Osteoblast (primary cell): ENCODE results near the gene CCDC160. TPM values are rescaled to one million over a fixed set of nuclear protein-coding genes. Genes with fewer than 3 reads are reported as not detected.
A peak's percentile ranks its signal among the peaks of the same experiment; 100 is the strongest.
"Not testable (repeated sequence)": the region's sequence is repeated elsewhere in the genome, so short reads cannot be mapped to it uniquely, and the experiment has no call there.

Experiments
- DNase-seq: peaks from one replicate; pipeline ENCODE4 v3.0.0; 2011; ENCODE audit warnings: low spot score, mixed read lengths; ENCODE audit not compliant: insufficient read length; ENCODE audit errors: missing footprints
- H2AFZ ChIP-seq: 2 replicates; pipeline ENCODE4 v1.6.0; 2011; ENCODE audit warnings: mild to moderate bottlenecking, low read length
- H3K27ac ChIP-seq: 2 replicates; pipeline ENCODE4 v1.5.1; 2011; ENCODE audit warnings: mild to moderate bottlenecking, low read depth, low read length, moderate library complexity
- H3K27me3 ChIP-seq: 2 replicates; pipeline ENCODE4 v1.6.0; 2012; ENCODE audit warnings: mild to moderate bottlenecking, control low read depth, inconsistent platforms, low read length, moderate library complexity; ENCODE audit not compliant: insufficient read depth
- H3K36me3 ChIP-seq: 2 replicates; pipeline ENCODE4 v1.5.1; 2011; ENCODE audit warnings: mild to moderate bottlenecking, low read length, control low read depth, moderate library complexity; ENCODE audit not compliant: insufficient read depth
- H3K4me1 ChIP-seq: 2 replicates; pipeline ENCODE4 v1.5.1; 2011; ENCODE audit warnings: mild to moderate bottlenecking, low read length, control low read depth, moderate library complexity; ENCODE audit not compliant: insufficient read depth
- H3K4me2 ChIP-seq: 2 replicates; pipeline ENCODE4 v1.6.0; 2011; ENCODE audit warnings: mild to moderate bottlenecking, low read length; ENCODE audit not compliant: insufficient read depth
- H3K4me3 ChIP-seq: fragments of 200-600 bp; sonication (generic); 3 replicates; pipeline ENCODE4 v1.5.1; 2012; ENCODE audit warnings: mild to moderate bottlenecking, low read length, inconsistent platforms; ENCODE audit not compliant: insufficient read depth
- H3K79me2 ChIP-seq: 2 replicates; pipeline ENCODE4 v1.6.0; 2012; ENCODE audit warnings: mild to moderate bottlenecking, low read length, control low read depth, inconsistent platforms; ENCODE audit not compliant: insufficient read depth
- H3K9me3 ChIP-seq: 2 replicates; pipeline ENCODE4 v1.5.1; 2011; ENCODE audit warnings: low read depth, low read length, control low read depth
- H4K20me1 ChIP-seq: 2 replicates; pipeline ENCODE4 v1.6.0; 2012; ENCODE audit warnings: mild to moderate bottlenecking, low read length, control low read depth; ENCODE audit not compliant: insufficient read depth
- total RNA-seq: library from RNA; depleted of rRNA; stranded (reverse); fragments of >200 nt; gene quantifications from 2 replicates; pipeline ENCODE4 v1.2.3, GENCODE V29; 2012
- TF ChIP-seq, protein P1 (sequence below): IDR thresholded peaks from 2 replicates; pipeline ENCODE4 v1.5.1; 2011; ENCODE audit warnings: mild to moderate bottlenecking, low read depth, low read length, moderate library complexity; ENCODE audit errors: extremely low read depth

The CCDC160 gene
- total RNA-seq, 1 donor, result 0.36 TPM

DNA sequence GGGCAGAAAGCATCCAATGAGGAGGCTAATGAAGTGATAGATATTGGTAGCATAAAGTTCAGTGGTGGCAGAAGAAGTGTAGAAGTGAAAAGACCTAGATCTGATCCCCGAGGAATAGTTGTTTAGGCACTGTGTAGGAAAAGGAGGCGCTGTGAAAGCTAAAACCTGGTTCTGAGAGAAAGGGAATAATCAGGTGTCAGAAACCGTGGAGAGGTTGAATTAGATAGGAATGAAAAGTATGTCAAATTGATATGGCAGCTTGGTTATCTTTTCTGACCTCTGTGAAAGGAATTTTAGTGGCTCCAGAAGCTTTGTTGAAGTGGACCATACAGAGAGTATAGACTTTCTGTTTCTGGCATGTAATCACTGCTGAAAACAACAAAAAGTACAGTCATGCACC lies 30.8 kb upstream of the CCDC160 start:
- no peaks in the 10 kb centered on the region for H3K4me1 ChIP-seq
- peak; percentile 58 for DNase-seq
- H2AFZ ChIP-seq, result no peak overlapping the region
- no peaks in the 10 kb centered on the region for H3K79me2 ChIP-seq
- no peaks in the 10 kb centered on the region for H3K36me3 ChIP-seq
- H4K20me1 ChIP-seq, result no peaks in the 10 kb centered on the region
- no peak overlapping the region for H3K4me3 ChIP-seq
- no peaks in the 10 kb centered on the region for H3K9me3 ChIP-seq
- TF ChIP-seq, protein P1, sequence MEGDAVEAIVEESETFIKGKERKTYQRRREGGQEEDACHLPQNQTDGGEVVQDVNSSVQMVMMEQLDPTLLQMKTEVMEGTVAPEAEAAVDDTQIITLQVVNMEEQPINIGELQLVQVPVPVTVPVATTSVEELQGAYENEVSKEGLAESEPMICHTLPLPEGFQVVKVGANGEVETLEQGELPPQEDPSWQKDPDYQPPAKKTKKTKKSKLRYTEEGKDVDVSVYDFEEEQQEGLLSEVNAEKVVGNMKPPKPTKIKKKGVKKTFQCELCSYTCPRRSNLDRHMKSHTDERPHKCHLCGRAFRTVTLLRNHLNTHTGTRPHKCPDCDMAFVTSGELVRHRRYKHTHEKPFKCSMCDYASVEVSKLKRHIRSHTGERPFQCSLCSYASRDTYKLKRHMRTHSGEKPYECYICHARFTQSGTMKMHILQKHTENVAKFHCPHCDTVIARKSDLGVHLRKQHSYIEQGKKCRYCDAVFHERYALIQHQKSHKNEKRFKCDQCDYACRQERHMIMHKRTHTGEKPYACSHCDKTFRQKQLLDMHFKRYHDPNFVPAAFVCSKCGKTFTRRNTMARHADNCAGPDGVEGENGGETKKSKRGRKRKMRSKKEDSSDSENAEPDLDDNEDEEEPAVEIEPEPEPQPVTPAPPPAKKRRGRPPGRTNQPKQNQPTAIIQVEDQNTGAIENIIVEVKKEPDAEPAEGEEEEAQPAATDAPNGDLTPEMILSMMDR, result no peak
- no peak overlapping the region for H3K4me2 ChIP-seq
- no peaks in the 10 kb centered on the region for H3K27me3 ChIP-seq
- H3K27ac ChIP-seq, result no peak overlapping the region

DNA sequence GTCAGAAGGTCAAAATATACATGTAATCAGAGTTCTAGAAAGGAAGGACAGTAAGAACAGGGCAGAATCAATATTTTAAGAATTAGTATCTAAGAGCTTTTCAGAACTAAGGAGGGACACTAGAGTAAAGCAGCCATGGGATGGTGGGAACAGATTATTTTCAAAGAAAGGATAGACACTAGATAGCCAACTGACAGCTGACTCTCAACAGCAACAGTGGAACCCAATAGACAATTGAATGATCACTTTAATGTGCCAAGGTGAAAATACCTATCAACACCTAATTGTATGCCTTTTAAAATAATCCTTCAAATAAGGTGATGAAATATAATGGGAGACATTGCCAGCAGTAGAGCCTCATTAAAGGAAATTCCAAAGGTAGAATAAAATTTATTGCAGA lies 26.5 kb upstream of the CCDC160 start:
- no peaks in the 10 kb centered on the region for H3K4me1 ChIP-seq
- H3K36me3 ChIP-seq, result no peaks in the 10 kb centered on the region
- H3K27me3 ChIP-seq, result no peaks in the 10 kb centered on the region
- no peak overlapping the region for H3K4me3 ChIP-seq
- no peak overlapping the region for H3K27ac ChIP-seq
- no peak overlapping the region for H2AFZ ChIP-seq
- DNase-seq, result no peak
- H3K79me2 ChIP-seq, result no peaks in the 10 kb centered on the region
- H3K9me3 ChIP-seq, result no peaks in the 10 kb centered on the region
- TF ChIP-seq, protein P1, result no peak
- no peaks in the 10 kb centered on the region for H4K20me1 ChIP-seq
- H3K4me2 ChIP-seq, result no peak overlapping the region

DNA sequence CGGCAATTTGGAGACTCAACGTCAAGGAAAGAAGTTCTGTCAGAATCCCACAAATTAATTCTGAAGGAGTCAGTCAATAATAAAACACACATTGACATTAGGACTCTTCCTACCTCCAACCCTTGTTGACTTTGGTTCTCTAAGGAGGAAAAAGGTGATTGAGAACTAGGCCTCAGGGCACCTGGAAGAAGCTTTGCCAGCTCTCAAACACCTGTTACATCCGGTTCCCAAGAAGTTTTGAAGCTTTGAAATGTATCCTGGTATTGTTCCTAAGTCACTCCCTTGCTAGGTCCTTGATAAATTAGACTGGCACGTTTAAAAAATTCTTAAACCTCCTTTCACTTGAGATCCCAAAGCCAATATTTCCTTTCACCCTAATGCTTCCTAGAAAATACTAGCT lies 1.7 kb upstream of the CCDC160 start:
- H3K4me1 ChIP-seq, result no peaks in the 10 kb centered on the region
- no peak overlapping the region for H3K4me3 ChIP-seq
- DNase-seq, result no peak
- no peaks in the 10 kb centered on the region for H3K27me3 ChIP-seq
- H3K36me3 ChIP-seq, result no peaks in the 10 kb centered on the region
- no peak overlapping the region for H3K4me2 ChIP-seq
- H2AFZ ChIP-seq, result no peak overlapping the region
- no peaks in the 10 kb centered on the region for H3K9me3 ChIP-seq
- TF ChIP-seq, protein P1, result no peak
- no peaks in the 10 kb centered on the region for H3K79me2 ChIP-seq
- no peaks in the 10 kb centered on the region for H4K20me1 ChIP-seq
- H3K27ac ChIP-seq, result no peak overlapping the region

DNA sequence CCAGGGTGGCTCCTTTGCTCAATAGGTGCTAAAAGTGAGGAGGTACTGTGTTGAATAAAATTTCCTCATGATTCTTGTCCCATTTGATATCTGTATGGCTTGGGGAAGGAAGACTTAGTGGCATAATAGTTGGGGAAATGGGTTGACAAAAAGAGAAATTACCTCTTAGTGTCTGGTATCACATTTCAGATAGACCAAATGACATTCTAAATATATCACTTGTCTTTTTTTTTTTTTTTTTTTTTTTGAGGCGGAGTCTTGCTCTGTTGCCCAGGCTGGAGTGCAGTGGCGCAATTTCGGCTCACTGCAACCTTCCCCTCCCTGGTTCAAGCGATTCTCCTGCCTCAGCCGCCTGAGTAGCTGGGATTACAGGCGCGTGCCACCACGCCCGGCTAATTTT lies 1.2 kb downstream of the CCDC160 start:
- H3K27ac ChIP-seq, H2AFZ ChIP-seq, H3K36me3 ChIP-seq, H4K20me1 ChIP-seq, H3K4me3 ChIP-seq, H3K27me3 ChIP-seq, H3K79me2 ChIP-seq, H3K4me2 ChIP-seq, DNase-seq, H3K9me3 ChIP-seq, H3K4me1 ChIP-seq: not testable (repeated sequence)
